ENCODE data around the gene CBFB.
A peak's percentile ranks its signal among the peaks of the same experiment; 100 is the strongest.

CBFB gene

GRCh38 chr16:67016681-67017420 is 12.1 kb upstream of the CBFB start:
- DNase-seq: no peak

- DNase-seq: no peak
Measured at GRCh38 chr16:67017421-67017750, 11.6 kb upstream of the CBFB start.

GRCh38 chr16:67017810-67018488 is 11.0 kb upstream of the CBFB start:
- peak in 7 of 14 donors; percentile 23 to 56 (median 39) for DNase-seq

GRCh38 chr16:67019171-67019570 is 9.8 kb upstream of the CBFB start:
- no peak for DNase-seq

- no peak for DNase-seq
Measured at GRCh38 chr16:67021321-67021720, 7.6 kb upstream of the CBFB start.

- no peak for DNase-seq
Measured at GRCh38 chr16:67022531-67023214, 6.3 kb upstream of the CBFB start.

GRCh38 chr16:67023689-67024088 is 5.3 kb upstream of the CBFB start:
- no peak for DNase-seq

- no peak for DNase-seq
Measured at GRCh38 chr16:67024384-67025209, 4.4 kb upstream of the CBFB start.

GRCh38 chr16:67025210-67025550 is 3.8 kb upstream of the CBFB start:
- DNase-seq: no peak

GRCh38 chr16:67026570-67026969 is 2.4 kb upstream of the CBFB start:
- DNase-seq: no peak

GRCh38 chr16:67027046-67027445 is 1.9 kb upstream of the CBFB start:
- no peak for DNase-seq

GRCh38 chr16:67028167-67028695 is 718 bp upstream of the CBFB start:
- no peak for DNase-seq

GRCh38 chr16:67029254-67030096 is 526 bp downstream of the CBFB start:
- peak in 12 of 14 donors; percentile 30 to 82 (median 66) for DNase-seq

GRCh38 chr16:67030221-67030962 is 1.4 kb downstream of the CBFB start:
- DNase-seq: no peak

GRCh38 chr16:67034487-67034886 is 5.5 kb downstream of the CBFB start:
- DNase-seq: no peak

- DNase-seq: no peak
Measured at GRCh38 chr16:67035364-67035763, 6.4 kb downstream of the CBFB start.

- no peak for DNase-seq
Measured at GRCh38 chr16:67036323-67036741, 7.4 kb downstream of the CBFB start.

- DNase-seq: no peak
Measured at GRCh38 chr16:67039260-67040020, 10.5 kb downstream of the CBFB start.

GRCh38 chr16:67040166-67040565 is 11.2 kb downstream of the CBFB start:
- DNase-seq: no peak

- DNase-seq: peak in 1 of 14 donors; percentile 17
Measured at GRCh38 chr16:67040906-67041305, 12.0 kb downstream of the CBFB start.

Data from C1 segment of cervical spinal cord (tissue), 14 donors.